ENCODE data around the gene ZNFX1. TPM values are rescaled to one million over a fixed set of nuclear protein-coding genes. Genes with fewer than 3 reads are reported as not detected.

The ZNFX1 gene
- total RNA-seq = 33.4 and 36.9 TPM in 2 replicates

DNA sequence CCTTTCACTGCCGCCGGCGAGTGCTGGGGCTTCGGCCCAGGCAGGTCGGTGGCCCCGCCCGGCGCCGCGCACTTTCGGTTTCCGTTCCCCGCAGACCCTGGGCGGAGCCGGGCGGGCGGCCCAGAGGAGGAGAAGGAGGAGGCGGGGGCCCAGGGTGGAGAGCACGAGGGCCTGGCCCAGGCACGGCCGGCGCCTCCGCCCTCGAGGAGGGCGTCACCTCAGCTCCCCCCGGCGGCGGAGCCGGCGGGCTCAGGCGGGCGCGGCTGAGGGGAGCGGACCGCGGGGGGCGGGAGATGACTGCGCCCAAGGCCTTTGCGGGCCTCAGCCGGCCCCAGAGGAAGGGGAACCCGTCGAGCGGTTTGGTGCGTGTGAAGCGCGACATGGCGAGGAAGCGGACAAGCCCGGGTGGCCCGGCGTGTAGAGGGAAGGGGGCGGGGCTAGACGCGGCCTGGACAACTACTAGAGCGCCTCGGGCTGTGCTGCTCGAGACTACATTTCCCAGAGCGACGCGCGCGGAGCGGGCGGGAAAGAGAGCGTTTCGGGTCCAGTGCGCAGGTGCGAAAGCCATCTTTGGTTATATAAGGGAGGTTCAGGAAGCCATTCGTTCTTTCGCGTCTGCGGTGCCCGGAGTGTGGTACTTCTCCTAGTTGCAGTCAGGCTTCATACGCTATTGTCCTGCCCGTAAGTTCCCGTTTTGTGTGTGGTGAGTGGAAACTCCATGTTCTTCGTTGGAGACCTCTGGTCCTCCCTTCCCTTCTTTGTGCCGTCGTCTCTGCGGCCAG, at the start of gene ZNFX1:
Gene ZNFX1, minus strand, starts transcription at position 22 of the 782 bp plus-strand sequence. CDS start 2,218 bp downstream, outside the sequence.

DNA sequence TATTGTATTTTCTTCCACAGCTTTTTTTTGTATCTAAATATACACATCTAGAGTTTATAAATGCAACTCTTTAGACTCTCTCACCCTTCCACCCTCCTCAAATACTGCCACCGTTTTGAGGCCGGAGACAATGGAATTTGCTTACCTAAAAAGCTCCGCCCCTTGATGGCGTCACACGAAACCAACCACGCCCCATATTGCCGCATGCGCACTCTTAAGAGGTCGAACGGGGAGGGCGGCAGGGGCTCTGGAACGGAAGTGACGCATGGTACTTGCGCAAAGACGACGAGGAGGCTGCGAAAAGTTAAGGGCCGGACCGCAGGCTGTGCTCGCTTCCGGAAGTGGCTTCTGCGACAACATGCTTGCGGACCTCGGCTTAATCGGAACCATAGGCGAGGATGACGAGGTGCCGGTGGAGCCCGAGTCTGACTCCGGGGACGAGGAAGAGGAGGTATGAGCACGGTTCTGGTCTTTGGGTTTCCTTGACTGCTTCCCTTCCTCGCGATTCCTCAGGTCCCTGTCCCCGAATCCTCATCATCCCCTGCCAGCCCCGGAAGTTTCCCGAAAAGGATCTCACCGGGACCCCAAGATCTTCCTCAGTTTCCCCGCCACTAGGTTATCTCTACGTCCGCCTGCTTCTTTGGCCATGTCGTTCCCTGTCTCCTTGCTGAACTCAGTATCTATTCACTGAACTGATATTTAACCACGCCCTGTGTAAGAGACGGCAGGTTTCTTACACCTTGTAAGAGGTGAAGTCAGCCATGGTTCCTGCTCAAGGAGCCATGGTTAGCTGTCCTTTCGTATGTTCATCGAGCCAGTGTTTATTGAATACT, 58.5 kb downstream of the ZNFX1 start, which contains the start of gene DDX27:
Gene DDX27, plus strand, starts transcription at position 326 of the 833 bp plus-strand sequence. Its CDS starts 33 bp downstream, at position 359.

Small RNA genes lying within 50 kb of the gene (small RNA-seq; reads per million reads assigned to genes)
- gene SNORD12B (786 reads per million, percentile 99 among the genes with 10 or more reads in this experiment), gene SNORD12C (591 reads per million, percentile 99 among the genes with 10 or more reads in this experiment)

Other genes with a start within 250 kb of the ZNFX1 start
- 111 and 149 TPM in 2 replicates for gene CSE1L, start 231.7 kb downstream of the ZNFX1 start, total RNA-seq
- gene STAU1, start 89.7 kb downstream of the ZNFX1 start, total RNA-seq = 51.1 and 57.5 TPM in 2 replicates
- gene DDX27, start 58.6 kb downstream of the ZNFX1 start, total RNA-seq = 36.4 and 40.3 TPM in 2 replicates
- under 0.01 TPM in 1 of 2 replicates, not detected in the other for gene KCNB1, start 204.6 kb upstream of the ZNFX1 start, total RNA-seq